Lower leg skin (tissue), 3 donors: ENCODE results near the gene ANO10.

ENCODE experiments used
- CTCF ChIP-seq, 3 donors: fragments of 450-650 bp; IDR thresholded peaks; one replicate each; pipeline ENCODE4 v1.5.1; 2016; ENCODE audit warnings: antibody characterized with exemption in 3 of 3, mild to moderate bottlenecking in 3 of 3, moderate library complexity in 2 of 3
- POLR2A ChIP-seq, 2 donors: fragments of 450-650 bp; IDR thresholded peaks; one replicate each; pipeline ENCODE4 v1.6.1; 2016 to 2017; ENCODE audit warnings: antibody characterized with exemption in 2 of 2, mild to moderate bottlenecking in 1 of 2, moderate library complexity in 1 of 2

GRCh38 chr3:43442872-43443395 is 178.9 kb downstream of the ANO10 start:
- no peak for TF ChIP-seq CTCF (IDR thresholded peaks at IDR 0.05)
- no peak for TF ChIP-seq POLR2A (IDR thresholded peaks at IDR 0.05)
